Keratinocyte (primary cell): Measurements from ENCODE around the gene ELANE. TPM values are rescaled to one million over a fixed set of nuclear protein-coding genes. Genes with fewer than 3 reads are reported as not detected.

ENCODE experiments used
- DNase-seq: peaks from one replicate; pipeline ENCODE4 v3.0.0-alpha.2; 2011; ENCODE audit warnings: low read depth, missing footprints, low spot score
- FAIRE-seq: peaks from 2 replicates; lab custom pipeline; 2011; peaks lifted over from hg19 to GRCh38; lab: Jason Lieb, UNC
- H2AFZ ChIP-seq: 2 replicates; pipeline ENCODE4 v1.6.0; 2012; ENCODE audit warnings: low read length, control low read depth, inconsistent platforms; ENCODE audit not compliant: control insufficient read depth
- H3K27ac ChIP-seq: 2 replicates; pipeline ENCODE4 v1.5.1; 2011; ENCODE audit warnings: low read length; ENCODE audit not compliant: control insufficient read depth, insufficient read depth
- H3K27me3 ChIP-seq: 3 replicates; pipeline ENCODE4 v1.6.0; 2011; ENCODE audit warnings: low read length; ENCODE audit not compliant: control insufficient read depth, insufficient read depth; ENCODE audit errors: extremely low read depth
- H3K36me3 ChIP-seq, 2 experiments: 2 replicates in 1 of 2; 3 replicates in 1 of 2; pipeline ENCODE4 v1.5.1; 2011; ENCODE audit warnings: low read length in 2 of 2, mild to moderate bottlenecking in 1 of 2; ENCODE audit not compliant: control insufficient read depth in 2 of 2, insufficient read depth in 2 of 2; ENCODE audit errors: extremely low read depth in 1 of 2
- H3K4me1 ChIP-seq: 3 replicates; pipeline ENCODE4 v1.5.1; 2011; ENCODE audit warnings: low read length; ENCODE audit not compliant: control insufficient read depth, insufficient read depth; ENCODE audit errors: extremely low read depth
- H3K4me2 ChIP-seq: 3 replicates; pipeline ENCODE4 v1.6.0; 2011; ENCODE audit warnings: low read depth, low read length; ENCODE audit not compliant: control insufficient read depth, insufficient read depth; ENCODE audit errors: extremely low read depth
- H3K4me3 ChIP-seq, 3 experiments: fragments of 200-600 bp in 1 of 3; sonication (generic) in 1 of 3; 2 replicates in 2 of 3; 3 replicates in 1 of 3; pipeline ENCODE4 v1.5.1; 2011 to 2016; ENCODE audit warnings: low read length in 3 of 3, mild to moderate bottlenecking in 3 of 3, control low read depth in 2 of 3, inconsistent platforms in 1 of 3, low read depth in 1 of 3, mixed read lengths in 1 of 3, mixed run types in 1 of 3, moderate library complexity in 1 of 3; ENCODE audit not compliant: control insufficient read depth in 2 of 3, insufficient read depth in 2 of 3; ENCODE audit errors: extremely low read depth in 1 of 3
- H3K79me2 ChIP-seq: 2 replicates; pipeline ENCODE4 v1.6.0; 2012; ENCODE audit warnings: low read length; ENCODE audit not compliant: control insufficient read depth, insufficient read depth
- H3K9ac ChIP-seq: 3 replicates; pipeline ENCODE4 v1.6.0; 2011; ENCODE audit warnings: low read length; ENCODE audit not compliant: control insufficient read depth, insufficient read depth; ENCODE audit errors: extremely low read depth
- H3K9me1 ChIP-seq: 3 replicates; pipeline ENCODE4 v1.6.0; 2011; ENCODE audit warnings: low read length; ENCODE audit not compliant: control insufficient read depth, insufficient read depth; ENCODE audit errors: extremely low read depth
- H3K9me3 ChIP-seq: 2 replicates; pipeline ENCODE4 v1.5.1; 2012; ENCODE audit warnings: low read depth, low read length; ENCODE audit not compliant: control insufficient read depth
- H4K20me1 ChIP-seq: 3 replicates; pipeline ENCODE4 v1.6.0; 2011; ENCODE audit warnings: low read length; ENCODE audit not compliant: control insufficient read depth, insufficient read depth; ENCODE audit errors: extremely low read depth
- EZH2 ChIP-seq: IDR thresholded peaks from one replicate; pipeline ENCODE4 v1.6.1; 2012; ENCODE audit warnings: inconsistent platforms, mild to moderate bottlenecking, low read length, moderate library complexity
- dilution Hi-C: fragments of 300-500 bp; cut with MboI; formaldehyde crosslinking; loops from one replicate; pipeline ENCODE4 v1.7.0; 2020; ENCODE audit warnings: low sequenced_read_pairs; ENCODE audit not compliant: extremely low pct_ligation_motif_present
- polyA plus RNA-seq, 5 experiments: library from polyadenylated mRNA; depleted of rRNA in 3 of 5; stranded (reverse) in 3 of 5; stranded (forward) in 1 of 5; unstranded in 1 of 5; fragments of >200 nt; gene quantifications; 1 replicate in 1 of 5; 2 replicates in 3 of 5; 3 replicates in 1 of 5; pipeline versions ENCODE4 v1.2.1 to v1.2.3, GENCODE V29; 2011 to 2012; ENCODE audit warnings: missing spikeins in 2 of 5, low read depth in 1 of 5, low replicate concordance in 1 of 5
- TF ChIP-seq, protein P1 (sequence below), 3 experiments: IDR thresholded peaks in 1 of 3; conservative IDR thresholded peaks in 1 of 3; optimal IDR thresholded peaks in 1 of 3; 2 replicates in 2 of 3; 3 replicates in 1 of 3; pipeline versions ENCODE3 to v1.5.1; 2011; ENCODE audit warnings: low read length in 3 of 3, mild to moderate bottlenecking in 3 of 3, moderate library complexity in 2 of 3, control low read depth in 1 of 3, inconsistent platforms in 1 of 3; ENCODE audit not compliant: insufficient read depth in 2 of 3; ENCODE audit errors: extremely low read depth in 1 of 3

The ELANE gene
- polyA plus RNA-seq, 1 donor (not counting 4 experiments of a cell fraction or from before 2014, with no cell fraction given): not detected

DNA sequence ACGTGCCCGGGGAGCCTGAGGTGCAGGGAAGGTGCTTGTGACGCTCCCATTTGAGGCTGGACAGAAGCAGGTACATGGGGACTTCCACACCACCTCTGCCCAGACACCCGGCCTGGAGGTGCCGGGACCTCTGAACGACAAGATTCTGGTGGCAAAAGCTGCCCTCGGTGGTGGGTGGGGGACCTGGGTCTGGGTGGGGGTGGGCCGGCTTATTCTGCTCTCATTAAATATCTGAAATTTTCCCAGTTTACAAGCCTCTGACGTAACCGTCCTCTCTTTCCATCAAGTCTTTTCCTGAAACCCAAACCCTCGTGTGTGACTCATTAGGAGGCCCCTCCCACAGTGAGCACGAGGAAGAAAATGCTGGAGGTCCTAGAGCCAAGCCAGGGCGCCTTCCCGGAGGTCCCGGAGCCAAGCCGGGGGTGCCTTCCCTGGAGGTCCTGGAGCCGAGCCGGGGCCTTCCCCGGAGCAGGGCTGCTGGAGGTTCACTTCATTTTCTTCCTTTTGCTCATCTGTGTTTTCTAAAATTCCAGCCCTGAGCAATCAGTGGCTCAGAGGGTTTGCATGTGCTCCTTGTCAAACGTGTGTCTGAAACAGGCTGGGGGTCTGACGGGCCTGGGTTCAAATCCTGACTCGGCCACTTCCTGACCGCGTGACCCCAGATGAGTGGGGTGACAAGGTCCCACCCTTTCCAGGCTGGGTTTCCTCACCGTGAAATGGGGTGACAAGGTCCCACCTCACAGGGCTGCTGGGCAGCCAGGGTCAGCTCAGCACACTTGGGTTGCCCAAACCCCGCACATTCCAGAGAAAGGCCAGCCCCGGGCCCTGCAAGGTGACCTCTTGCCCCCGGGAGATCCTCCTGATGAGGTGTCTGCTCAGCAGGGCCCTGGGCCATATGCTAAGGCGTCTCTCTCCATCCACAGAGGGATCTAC is 17.4 kb downstream of the ELANE start:
- Histone ChIP-seq H3K79me2 (no peaks in the 10 kb centered on the region), H3K36me3 (peaks cover 14 to 15% of the 10 kb centered on the region in 2 experiments), H4K20me1 (no peaks in the 10 kb centered on the region), H3K4me3 (no peak overlapping the region), H3K27ac (peak overlapping the region; percentile 48), H3K9ac (peak overlapping the region; percentile 30), H3K9me1 (no peaks in the 10 kb centered on the region), H3K4me1 (peaks cover 25% of the 10 kb centered on the region), H3K9me3 (no peaks in the 10 kb centered on the region), H3K27me3 (no peaks in the 10 kb centered on the region), H2AFZ (no peak overlapping the region), H3K4me2 (peak overlapping the region; percentile 22)
- TF ChIP-seq, protein P1, sequence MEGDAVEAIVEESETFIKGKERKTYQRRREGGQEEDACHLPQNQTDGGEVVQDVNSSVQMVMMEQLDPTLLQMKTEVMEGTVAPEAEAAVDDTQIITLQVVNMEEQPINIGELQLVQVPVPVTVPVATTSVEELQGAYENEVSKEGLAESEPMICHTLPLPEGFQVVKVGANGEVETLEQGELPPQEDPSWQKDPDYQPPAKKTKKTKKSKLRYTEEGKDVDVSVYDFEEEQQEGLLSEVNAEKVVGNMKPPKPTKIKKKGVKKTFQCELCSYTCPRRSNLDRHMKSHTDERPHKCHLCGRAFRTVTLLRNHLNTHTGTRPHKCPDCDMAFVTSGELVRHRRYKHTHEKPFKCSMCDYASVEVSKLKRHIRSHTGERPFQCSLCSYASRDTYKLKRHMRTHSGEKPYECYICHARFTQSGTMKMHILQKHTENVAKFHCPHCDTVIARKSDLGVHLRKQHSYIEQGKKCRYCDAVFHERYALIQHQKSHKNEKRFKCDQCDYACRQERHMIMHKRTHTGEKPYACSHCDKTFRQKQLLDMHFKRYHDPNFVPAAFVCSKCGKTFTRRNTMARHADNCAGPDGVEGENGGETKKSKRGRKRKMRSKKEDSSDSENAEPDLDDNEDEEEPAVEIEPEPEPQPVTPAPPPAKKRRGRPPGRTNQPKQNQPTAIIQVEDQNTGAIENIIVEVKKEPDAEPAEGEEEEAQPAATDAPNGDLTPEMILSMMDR (optimal IDR thresholded peaks at IDR 0.05 in 1 of 3, IDR thresholded peaks at IDR 0.05 in 1 of 3, conservative IDR thresholded peaks at IDR 0.05 in 1 of 3; ENCODE audit: extremely low read depth in 1 of 3, insufficient read depth in 2 of 3, low read length in 3 of 3): no peak
- TF ChIP-seq EZH2: no peak
- peak; percentile 81 for FAIRE-seq
- dilution Hi-C loops: no loop called here
- no peak for DNase-seq

DNA sequence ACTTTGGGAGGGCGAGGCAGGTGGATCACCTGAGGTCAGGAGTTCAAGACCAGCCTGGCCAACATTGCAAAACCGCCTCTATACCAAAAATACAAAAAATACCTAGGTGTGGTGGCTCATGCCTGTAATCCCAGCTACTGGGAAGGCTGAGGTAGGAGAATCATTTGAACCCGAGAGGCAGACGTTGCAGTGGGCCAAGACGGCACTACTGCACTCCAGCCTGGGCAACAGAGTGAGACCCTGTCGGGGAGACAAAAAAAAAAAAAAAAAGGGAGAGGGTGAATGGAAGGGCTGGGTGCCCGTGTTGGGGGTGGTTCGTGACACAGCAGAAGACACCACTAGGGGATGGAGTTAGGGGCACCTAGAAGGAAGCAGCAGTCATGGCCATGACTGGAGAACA is 18.2 kb downstream of the ELANE start:
- H3K9me3 ChIP-seq: no peaks in the 10 kb centered on the region
- H3K79me2 ChIP-seq: no peaks in the 10 kb centered on the region
- no peak overlapping the region for H3K9ac ChIP-seq
- FAIRE-seq (no peak), DNase-seq (no peak)
- TF ChIP-seq, protein P1 (optimal IDR thresholded peaks at IDR 0.05 in 1 of 3, IDR thresholded peaks at IDR 0.05 in 1 of 3, conservative IDR thresholded peaks at IDR 0.05 in 1 of 3; ENCODE audit: extremely low read depth in 1 of 3, insufficient read depth in 2 of 3, low read length in 3 of 3): no peak
- no peak for TF ChIP-seq EZH2
- H3K4me3 ChIP-seq: no peak overlapping the region
- no peak overlapping the region for H3K4me2 ChIP-seq
- H4K20me1 ChIP-seq: no peaks in the 10 kb centered on the region
- peaks cover 16 to 17% of the 10 kb centered on the region in 2 experiments for H3K36me3 ChIP-seq
- no peak overlapping the region for H3K27ac ChIP-seq
- H3K9me1 ChIP-seq: no peaks in the 10 kb centered on the region
- dilution Hi-C loops: no loop called here
- H3K4me1 ChIP-seq: peaks cover 25% of the 10 kb centered on the region
- no peaks in the 10 kb centered on the region for H3K27me3 ChIP-seq
- no peak overlapping the region for H2AFZ ChIP-seq
